H1 (cell line): ENCODE data around the gene ANKRD13B. TPM values are rescaled to one million over a fixed set of nuclear protein-coding genes. Genes with fewer than 3 reads are reported as not detected.

ENCODE experiments used
- BACH1 ChIP-seq: IDR thresholded peaks from 2 replicates; pipeline ENCODE4 v1.6.1; 2012; ENCODE audit warnings: low read length, improper control_type of control experiment
- CBX8 ChIP-seq: fragments of 300-800, 300-1000 bp; sonication (generic); IDR thresholded peaks from 2 replicates; pipeline ENCODE4 v1.7.1; 2016; ENCODE audit warnings: low read depth, low read length, borderline replicate concordance
- HDAC6 ChIP-seq: IDR thresholded peaks from one replicate; pipeline ENCODE4 v1.7.1; 2012; ENCODE audit warnings: low read depth, mild to moderate bottlenecking, inconsistent platforms, low read length, moderate library complexity
- JUN ChIP-seq: IDR thresholded peaks from 2 replicates; pipeline ENCODE4 v1.6.1; 2011; ENCODE audit warnings: low read depth, mild to moderate bottlenecking, improper control_type of control experiment, low read length
- MAX ChIP-seq: IDR thresholded peaks from 2 replicates; pipeline ENCODE4 v1.6.1; 2012; ENCODE audit warnings: inconsistent platforms
- RNF2 ChIP-seq: fragments of 200-900, 300-1000 bp; sonication (generic); IDR thresholded peaks from 2 replicates; pipeline ENCODE4 v1.7.1; 2016; ENCODE audit warnings: borderline replicate concordance, low read depth, mild to moderate bottlenecking, antibody characterized with exemption, low read length; ENCODE audit not compliant: poor library complexity, severe bottlenecking; ENCODE audit errors: missing control alignments
- SAP30 ChIP-seq: fragments of 300-600 bp; sonication (generic); IDR thresholded peaks from 2 replicates; pipeline ENCODE4 v1.7.1; 2012; ENCODE audit warnings: low read length, moderate library complexity, mild to moderate bottlenecking, inconsistent platforms; ENCODE audit not compliant: insufficient read depth, insufficient replicate concordance
- TEAD4 ChIP-seq: IDR thresholded peaks from 2 replicates; pipeline ENCODE4 v1.6.1; 2012; ENCODE audit warnings: low read depth, low read length, inconsistent platforms, mixed read lengths
- polyA plus RNA-seq, 7 experiments: library from polyadenylated mRNA; depleted of rRNA in 3 of 7; stranded (reverse) in 5 of 7; unstranded in 2 of 7; fragments of >200 nt in 5 of 7; fragments of 200-250 nt in 2 of 7; gene quantifications; 1 replicate in 5 of 7; 2 replicates in 1 of 7; 4 replicates in 1 of 7; pipeline versions ENCODE4 v1.2.1 to v1.2.3, GENCODE V29; 2011 to 2013; ENCODE audit warnings: missing spikeins in 2 of 7, mixed read lengths in 2 of 7
- total RNA-seq: library from RNA; stranded (reverse); fragmentation: NEBNext Ultra II Directional; extraction: Animal tissue kit (Norgen Biotek cat#: 25700); gene quantifications from 2 replicates; pipeline ENCODE4 v1.2.1, GENCODE V29; 2021
- TF ChIP-seq, protein P1 (sequence below): fragments of 300-600 bp; sonication (generic); IDR thresholded peaks from 2 replicates; pipeline ENCODE4 v1.7.1; 2012; ENCODE audit warnings: low read length, moderate library complexity, mild to moderate bottlenecking, inconsistent platforms; ENCODE audit not compliant: insufficient replicate concordance

ANKRD13B gene
- total and polyA plus RNA-seq, 2 of the 8 experiments (the other 6 are each of a cell fraction or from before 2014, with no cell fraction given), result 16.4 to 48.5 TPM

DNA sequence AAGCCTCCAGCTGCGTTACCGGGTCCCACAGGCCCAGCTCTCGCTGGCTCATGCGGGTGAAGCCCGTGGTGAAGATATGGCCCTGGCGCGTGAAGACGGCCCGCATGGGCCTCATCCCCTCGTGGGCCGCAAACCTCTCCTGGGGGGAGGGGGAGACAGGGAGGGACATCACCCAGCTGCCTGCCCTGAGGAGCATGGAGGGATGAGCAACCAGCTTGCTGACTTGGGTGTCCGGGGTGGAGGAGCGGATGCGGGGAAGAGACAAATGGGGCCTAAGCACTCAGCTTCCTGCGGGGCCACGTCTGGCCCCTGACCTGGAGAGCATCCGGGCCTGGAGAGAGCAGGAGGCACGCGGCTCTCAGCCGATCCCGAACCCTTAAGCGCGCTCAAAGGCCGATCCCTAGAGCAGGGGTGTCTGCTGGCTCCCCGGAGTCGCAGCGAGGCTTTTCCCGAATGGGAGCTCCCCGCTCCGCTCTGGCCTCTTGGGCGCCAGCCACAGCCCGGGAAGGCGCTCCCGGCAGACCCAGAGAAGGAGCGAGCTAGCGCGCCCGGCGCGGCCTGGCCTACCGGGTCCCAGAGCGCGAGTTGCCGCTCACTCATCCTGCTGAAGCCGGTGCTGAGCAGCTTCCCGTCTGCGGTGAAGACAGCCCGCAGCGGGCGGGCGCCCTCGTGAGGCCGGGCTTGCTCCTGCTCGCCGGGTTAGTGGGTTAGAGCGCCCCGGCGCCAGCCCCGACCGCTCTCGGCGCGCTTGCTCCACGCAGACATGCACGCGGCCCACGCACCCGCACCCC lies 24.7 kb downstream of the ANKRD13B start (continued):
- TF ChIP-seq, protein P1, sequence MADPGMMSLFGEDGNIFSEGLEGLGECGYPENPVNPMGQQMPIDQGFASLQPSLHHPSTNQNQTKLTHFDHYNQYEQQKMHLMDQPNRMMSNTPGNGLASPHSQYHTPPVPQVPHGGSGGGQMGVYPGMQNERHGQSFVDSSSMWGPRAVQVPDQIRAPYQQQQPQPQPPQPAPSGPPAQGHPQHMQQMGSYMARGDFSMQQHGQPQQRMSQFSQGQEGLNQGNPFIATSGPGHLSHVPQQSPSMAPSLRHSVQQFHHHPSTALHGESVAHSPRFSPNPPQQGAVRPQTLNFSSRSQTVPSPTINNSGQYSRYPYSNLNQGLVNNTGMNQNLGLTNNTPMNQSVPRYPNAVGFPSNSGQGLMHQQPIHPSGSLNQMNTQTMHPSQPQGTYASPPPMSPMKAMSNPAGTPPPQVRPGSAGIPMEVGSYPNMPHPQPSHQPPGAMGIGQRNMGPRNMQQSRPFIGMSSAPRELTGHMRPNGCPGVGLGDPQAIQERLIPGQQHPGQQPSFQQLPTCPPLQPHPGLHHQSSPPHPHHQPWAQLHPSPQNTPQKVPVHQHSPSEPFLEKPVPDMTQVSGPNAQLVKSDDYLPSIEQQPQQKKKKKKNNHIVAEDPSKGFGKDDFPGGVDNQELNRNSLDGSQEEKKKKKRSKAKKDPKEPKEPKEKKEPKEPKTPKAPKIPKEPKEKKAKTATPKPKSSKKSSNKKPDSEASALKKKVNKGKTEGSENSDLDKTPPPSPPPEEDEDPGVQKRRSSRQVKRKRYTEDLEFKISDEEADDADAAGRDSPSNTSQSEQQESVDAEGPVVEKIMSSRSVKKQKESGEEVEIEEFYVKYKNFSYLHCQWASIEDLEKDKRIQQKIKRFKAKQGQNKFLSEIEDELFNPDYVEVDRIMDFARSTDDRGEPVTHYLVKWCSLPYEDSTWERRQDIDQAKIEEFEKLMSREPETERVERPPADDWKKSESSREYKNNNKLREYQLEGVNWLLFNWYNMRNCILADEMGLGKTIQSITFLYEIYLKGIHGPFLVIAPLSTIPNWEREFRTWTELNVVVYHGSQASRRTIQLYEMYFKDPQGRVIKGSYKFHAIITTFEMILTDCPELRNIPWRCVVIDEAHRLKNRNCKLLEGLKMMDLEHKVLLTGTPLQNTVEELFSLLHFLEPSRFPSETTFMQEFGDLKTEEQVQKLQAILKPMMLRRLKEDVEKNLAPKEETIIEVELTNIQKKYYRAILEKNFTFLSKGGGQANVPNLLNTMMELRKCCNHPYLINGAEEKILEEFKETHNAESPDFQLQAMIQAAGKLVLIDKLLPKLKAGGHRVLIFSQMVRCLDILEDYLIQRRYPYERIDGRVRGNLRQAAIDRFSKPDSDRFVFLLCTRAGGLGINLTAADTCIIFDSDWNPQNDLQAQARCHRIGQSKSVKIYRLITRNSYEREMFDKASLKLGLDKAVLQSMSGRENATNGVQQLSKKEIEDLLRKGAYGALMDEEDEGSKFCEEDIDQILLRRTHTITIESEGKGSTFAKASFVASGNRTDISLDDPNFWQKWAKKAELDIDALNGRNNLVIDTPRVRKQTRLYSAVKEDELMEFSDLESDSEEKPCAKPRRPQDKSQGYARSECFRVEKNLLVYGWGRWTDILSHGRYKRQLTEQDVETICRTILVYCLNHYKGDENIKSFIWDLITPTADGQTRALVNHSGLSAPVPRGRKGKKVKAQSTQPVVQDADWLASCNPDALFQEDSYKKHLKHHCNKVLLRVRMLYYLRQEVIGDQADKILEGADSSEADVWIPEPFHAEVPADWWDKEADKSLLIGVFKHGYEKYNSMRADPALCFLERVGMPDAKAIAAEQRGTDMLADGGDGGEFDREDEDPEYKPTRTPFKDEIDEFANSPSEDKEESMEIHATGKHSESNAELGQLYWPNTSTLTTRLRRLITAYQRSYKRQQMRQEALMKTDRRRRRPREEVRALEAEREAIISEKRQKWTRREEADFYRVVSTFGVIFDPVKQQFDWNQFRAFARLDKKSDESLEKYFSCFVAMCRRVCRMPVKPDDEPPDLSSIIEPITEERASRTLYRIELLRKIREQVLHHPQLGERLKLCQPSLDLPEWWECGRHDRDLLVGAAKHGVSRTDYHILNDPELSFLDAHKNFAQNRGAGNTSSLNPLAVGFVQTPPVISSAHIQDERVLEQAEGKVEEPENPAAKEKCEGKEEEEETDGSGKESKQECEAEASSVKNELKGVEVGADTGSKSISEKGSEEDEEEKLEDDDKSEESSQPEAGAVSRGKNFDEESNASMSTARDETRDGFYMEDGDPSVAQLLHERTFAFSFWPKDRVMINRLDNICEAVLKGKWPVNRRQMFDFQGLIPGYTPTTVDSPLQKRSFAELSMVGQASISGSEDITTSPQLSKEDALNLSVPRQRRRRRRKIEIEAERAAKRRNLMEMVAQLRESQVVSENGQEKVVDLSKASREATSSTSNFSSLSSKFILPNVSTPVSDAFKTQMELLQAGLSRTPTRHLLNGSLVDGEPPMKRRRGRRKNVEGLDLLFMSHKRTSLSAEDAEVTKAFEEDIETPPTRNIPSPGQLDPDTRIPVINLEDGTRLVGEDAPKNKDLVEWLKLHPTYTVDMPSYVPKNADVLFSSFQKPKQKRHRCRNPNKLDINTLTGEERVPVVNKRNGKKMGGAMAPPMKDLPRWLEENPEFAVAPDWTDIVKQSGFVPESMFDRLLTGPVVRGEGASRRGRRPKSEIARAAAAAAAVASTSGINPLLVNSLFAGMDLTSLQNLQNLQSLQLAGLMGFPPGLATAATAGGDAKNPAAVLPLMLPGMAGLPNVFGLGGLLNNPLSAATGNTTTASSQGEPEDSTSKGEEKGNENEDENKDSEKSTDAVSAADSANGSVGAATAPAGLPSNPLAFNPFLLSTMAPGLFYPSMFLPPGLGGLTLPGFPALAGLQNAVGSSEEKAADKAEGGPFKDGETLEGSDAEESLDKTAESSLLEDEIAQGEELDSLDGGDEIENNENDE, result no peak
- TF ChIP-seq TEAD4, result no peak
- TF ChIP-seq RNF2, result no peak
- no peak for TF ChIP-seq CBX8
- no peak for TF ChIP-seq SAP30
- peak; percentile 76 for TF ChIP-seq MAX
- no peak for TF ChIP-seq JUN
- no peak for TF ChIP-seq HDAC6
- TF ChIP-seq BACH1, result peak; percentile 36; the same call in 1 of the 2 replicates
